ENCODE results near the gene CHRM1.

- TF ChIP-seq, protein P1, sequence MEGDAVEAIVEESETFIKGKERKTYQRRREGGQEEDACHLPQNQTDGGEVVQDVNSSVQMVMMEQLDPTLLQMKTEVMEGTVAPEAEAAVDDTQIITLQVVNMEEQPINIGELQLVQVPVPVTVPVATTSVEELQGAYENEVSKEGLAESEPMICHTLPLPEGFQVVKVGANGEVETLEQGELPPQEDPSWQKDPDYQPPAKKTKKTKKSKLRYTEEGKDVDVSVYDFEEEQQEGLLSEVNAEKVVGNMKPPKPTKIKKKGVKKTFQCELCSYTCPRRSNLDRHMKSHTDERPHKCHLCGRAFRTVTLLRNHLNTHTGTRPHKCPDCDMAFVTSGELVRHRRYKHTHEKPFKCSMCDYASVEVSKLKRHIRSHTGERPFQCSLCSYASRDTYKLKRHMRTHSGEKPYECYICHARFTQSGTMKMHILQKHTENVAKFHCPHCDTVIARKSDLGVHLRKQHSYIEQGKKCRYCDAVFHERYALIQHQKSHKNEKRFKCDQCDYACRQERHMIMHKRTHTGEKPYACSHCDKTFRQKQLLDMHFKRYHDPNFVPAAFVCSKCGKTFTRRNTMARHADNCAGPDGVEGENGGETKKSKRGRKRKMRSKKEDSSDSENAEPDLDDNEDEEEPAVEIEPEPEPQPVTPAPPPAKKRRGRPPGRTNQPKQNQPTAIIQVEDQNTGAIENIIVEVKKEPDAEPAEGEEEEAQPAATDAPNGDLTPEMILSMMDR (IDR thresholded peaks at IDR 0.05; ENCODE audit: insufficient read depth, low read depth, low read length), result no peak
- TF ChIP-seq EZH2 (IDR thresholded peaks at IDR 0.05; ENCODE audit: insufficient read depth, low read length), result no peak
Measured at GRCh38 chr11:62905296-62905695, 15.9 kb downstream of the CHRM1 start.
